PC-3 (cell line): ENCODE results near the gene EVL.

Experiments
- CTCF ChIP-seq: fragments of 300-600 bp; sonication (generic); conservative IDR thresholded peaks from 2 replicates; pipeline ENCODE4 v1.5.1; 2017; ENCODE audit warnings: antibody characterized with exemption, low read depth, mild to moderate bottlenecking, low read length
- EZH2 ChIP-seq: fragments of 300-600 bp; sonication (generic); IDR thresholded peaks from one replicate; pipeline ENCODE4 v1.6.1; 2017; ENCODE audit warnings: antibody characterized with exemption, mild to moderate bottlenecking, low read length; ENCODE audit not compliant: unreplicated experiment

DNA sequence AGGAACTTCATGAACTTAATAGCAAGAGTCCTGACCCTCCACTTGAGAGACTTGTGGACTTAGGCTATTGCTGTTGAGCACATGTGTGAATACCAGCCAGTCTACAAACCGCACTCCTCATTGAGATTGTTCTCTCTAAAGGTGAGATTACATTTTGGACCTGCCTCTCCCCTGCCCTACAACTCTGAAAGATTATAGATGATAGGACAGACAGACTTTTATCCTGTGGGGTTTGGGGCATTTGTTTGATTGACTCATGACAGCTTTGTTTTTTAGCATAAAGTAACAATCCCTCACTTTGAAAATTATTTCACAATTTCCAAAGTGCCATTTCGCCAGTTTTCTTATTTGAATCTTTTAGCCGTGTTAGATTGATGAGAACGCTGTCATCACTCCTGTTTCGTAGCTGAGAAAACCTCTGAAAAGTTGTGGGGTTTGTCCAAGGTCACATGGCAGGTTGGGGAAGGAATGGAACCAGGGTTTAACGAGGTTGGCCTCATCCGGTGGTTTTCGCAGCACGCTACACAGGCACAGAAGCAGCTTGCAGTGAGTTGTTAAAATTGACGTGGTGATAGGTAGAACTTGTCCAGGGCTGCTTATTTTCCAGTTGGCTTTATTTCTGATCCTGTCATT is 836 bp downstream of the EVL start:
- TF ChIP-seq CTCF (no peak), EZH2 (no peak)
